ENCODE results near the gene MEIS1. TPM values are rescaled to one million over a fixed set of nuclear protein-coding genes. Genes with fewer than 3 reads are reported as not detected.

Gene MEIS1
- total and polyA plus RNA-seq, 2 of the 8 experiments (the other 6 are each of a cell fraction or from before 2014, with no cell fraction given) = 0.17 to 1.2 TPM

DNA sequence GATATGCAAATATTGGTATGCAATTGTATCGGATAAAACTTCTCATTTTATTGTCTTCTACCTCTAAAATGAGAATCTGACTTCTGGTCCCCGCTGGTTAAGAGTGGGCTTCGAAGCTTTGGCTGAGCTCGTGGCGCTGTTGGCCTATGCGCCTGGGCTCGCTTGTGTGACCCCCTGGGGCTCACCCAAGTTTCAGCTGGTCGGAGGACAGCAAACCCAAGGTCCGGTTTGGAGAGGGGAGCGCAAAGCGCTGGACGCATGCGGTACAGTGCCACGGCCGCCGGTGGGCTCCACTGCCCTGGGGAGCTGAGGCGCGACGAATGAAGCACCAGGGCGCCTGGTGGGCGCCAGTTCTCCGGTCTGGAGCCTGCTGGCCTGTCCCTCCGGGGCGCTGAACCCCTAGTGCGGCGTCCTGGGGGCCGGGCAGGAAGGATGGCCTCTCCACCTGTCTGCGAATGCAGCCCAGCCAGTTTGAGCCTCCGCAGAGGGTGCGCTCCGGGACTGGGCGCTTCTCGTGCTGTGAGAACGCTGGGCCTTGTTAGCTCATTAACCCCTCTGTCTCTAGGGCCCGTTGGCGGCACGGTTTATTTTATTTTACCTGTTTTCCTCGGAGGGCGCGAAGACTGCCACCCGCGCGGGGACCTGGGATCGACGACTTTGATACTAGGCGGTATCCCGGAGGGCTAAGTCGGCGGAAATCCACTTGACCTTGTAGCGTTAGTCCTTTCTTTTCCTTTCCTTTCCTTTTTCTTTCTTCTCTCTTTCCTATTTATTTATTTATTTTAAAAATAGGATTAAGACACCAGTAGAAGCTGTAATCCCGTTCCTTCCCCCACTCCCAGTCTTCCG lies 10.4 kb downstream of the MEIS1 start (continued):
- TF ChIP-seq RAD21 (IDR thresholded peaks at IDR 0.05 in 1 of 2, conservative IDR thresholded peaks at IDR 0.05 in 1 of 2; ENCODE audit: low read depth in 2 of 2, low read length in 2 of 2) (peak; percentile 26 to 49; a peak in 3 of 4 replicates), CEBPB (IDR thresholded peaks at IDR 0.05; ENCODE audit: low read depth, low read length) (no peak), CBX8 (IDR thresholded peaks at IDR 0.05; ENCODE audit: borderline replicate concordance, low read depth, low read length) (0 out of 2 replicates have a peak, but pooled peaks have one; percentile 9), SAP30 (IDR thresholded peaks at IDR 0.05; ENCODE audit: insufficient read depth, insufficient replicate concordance, low read length) (no peak), SP4 (IDR thresholded peaks at IDR 0.05; ENCODE audit: low read length) (no peak), TCF12 (IDR thresholded peaks at IDR 0.05; ENCODE audit: low read depth, low read length) (0 out of 2 replicates have a peak, but pooled peaks have one; percentile 21), SIRT6 (IDR thresholded peaks at IDR 0.05; ENCODE audit: low read length) (no peak), KDM4A (IDR thresholded peaks at IDR 0.05; ENCODE audit: low read depth, low read length, severe bottlenecking) (peak; percentile 11), KDM5A (IDR thresholded peaks at IDR 0.05; ENCODE audit: low read length) (no peak), SP2 (IDR thresholded peaks at IDR 0.05; ENCODE audit: low read length) (no peak)

Data from H1 (cell line).